Esophagus muscularis mucosa (tissue), 3 donors: ENCODE data around the gene KLF15.

Experiments used
- POLR2A ChIP-seq: fragments of 450-650 bp; IDR thresholded peaks from one replicate; pipeline ENCODE4 v1.6.1; 2017; ENCODE audit warnings: antibody characterized with exemption, moderate library complexity, mild to moderate bottlenecking, low read depth
- POLR2AphosphoS5 ChIP-seq, 2 donors: sonication (generic); formaldehyde crosslinking; IDR thresholded peaks; one replicate each; pipeline ENCODE4 v1.6.1; 2017; ENCODE audit warnings: antibody characterized with exemption in 2 of 2
- TF ChIP-seq, protein P1 (sequence below), 3 experiments: fragments of 200-600 bp in 2 of 3; fragments of 450-650 bp in 1 of 3; sonication (generic) in 2 of 3; IDR thresholded peaks; one replicate each; pipeline ENCODE4 v1.5.1; 2017 to 2019; ENCODE audit warnings: antibody characterized with exemption in 3 of 3, mild to moderate bottlenecking in 2 of 3, moderate library complexity in 1 of 3

DNA sequence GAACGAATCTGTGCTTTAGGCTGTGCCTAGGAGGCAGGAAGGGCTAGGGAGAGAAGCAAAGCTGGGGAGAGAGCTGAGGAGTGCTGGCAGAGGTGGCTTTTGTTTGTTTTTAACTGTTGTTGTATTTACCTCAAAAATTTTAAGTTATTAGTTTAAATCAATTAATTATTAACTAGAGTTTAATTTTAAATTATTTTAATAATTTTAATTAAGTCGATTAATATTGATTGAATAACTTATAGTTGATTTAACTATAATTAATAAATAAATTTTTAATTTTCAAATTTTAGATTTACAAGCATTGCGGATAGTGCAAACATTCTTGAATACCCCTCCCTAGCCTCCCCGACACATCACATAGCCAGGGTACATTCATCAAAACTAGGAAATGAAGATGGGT is 30.6 kb downstream of the KLF15 start:
- TF ChIP-seq, protein P1, sequence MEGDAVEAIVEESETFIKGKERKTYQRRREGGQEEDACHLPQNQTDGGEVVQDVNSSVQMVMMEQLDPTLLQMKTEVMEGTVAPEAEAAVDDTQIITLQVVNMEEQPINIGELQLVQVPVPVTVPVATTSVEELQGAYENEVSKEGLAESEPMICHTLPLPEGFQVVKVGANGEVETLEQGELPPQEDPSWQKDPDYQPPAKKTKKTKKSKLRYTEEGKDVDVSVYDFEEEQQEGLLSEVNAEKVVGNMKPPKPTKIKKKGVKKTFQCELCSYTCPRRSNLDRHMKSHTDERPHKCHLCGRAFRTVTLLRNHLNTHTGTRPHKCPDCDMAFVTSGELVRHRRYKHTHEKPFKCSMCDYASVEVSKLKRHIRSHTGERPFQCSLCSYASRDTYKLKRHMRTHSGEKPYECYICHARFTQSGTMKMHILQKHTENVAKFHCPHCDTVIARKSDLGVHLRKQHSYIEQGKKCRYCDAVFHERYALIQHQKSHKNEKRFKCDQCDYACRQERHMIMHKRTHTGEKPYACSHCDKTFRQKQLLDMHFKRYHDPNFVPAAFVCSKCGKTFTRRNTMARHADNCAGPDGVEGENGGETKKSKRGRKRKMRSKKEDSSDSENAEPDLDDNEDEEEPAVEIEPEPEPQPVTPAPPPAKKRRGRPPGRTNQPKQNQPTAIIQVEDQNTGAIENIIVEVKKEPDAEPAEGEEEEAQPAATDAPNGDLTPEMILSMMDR (IDR thresholded peaks at IDR 0.05), result no peak
- TF ChIP-seq POLR2A (no peak), POLR2AphosphoS5 (IDR thresholded peaks at IDR 0.05) (no peak)
